ENCODE results near the gene DMKN. TPM values are rescaled to one million over a fixed set of nuclear protein-coding genes. Genes with fewer than 3 reads are reported as not detected.

Gene DMKN
- total RNA-seq, 1 donor from 2014 or later, result 3.1 TPM

Other genes starting within 250 kb of the DMKN start
- 110 TPM for gene USF2, start 244.7 kb downstream of the DMKN start, total RNA-seq
- gene HAMP, start 231.1 kb downstream of the DMKN start, total RNA-seq, result not detected
- not detected for gene MAG, start 221.5 kb downstream of the DMKN start, total RNA-seq
- gene CD22, start 184.5 kb downstream of the DMKN start, total RNA-seq, result 1.3 TPM
- gene FFAR1, start 165.7 kb downstream of the DMKN start, total RNA-seq, result not detected
- gene FFAR3, start 155.2 kb downstream of the DMKN start, total RNA-seq, result 1.4 TPM
- 0.87 TPM for gene GPR42, start 142.6 kb downstream of the DMKN start, total RNA-seq
- gene FFAR2, start 65.4 kb downstream of the DMKN start, total RNA-seq, result 2.4 TPM
- gene KRTDAP, start 23.2 kb downstream of the DMKN start, total RNA-seq, result not detected
- gene SBSN, start 14.7 kb upstream of the DMKN start, total RNA-seq, result not detected
- not detected for gene GAPDHS, start 19.8 kb upstream of the DMKN start, total RNA-seq
- 86.8 TPM for gene TMEM147, start 32.0 kb upstream of the DMKN start, total RNA-seq
- gene ATP4A, start 50.0 kb upstream of the DMKN start, total RNA-seq, result not detected
- gene PMIS2, start 72.5 kb upstream of the DMKN start, total RNA-seq, result not detected
- gene HAUS5, start 99.1 kb upstream of the DMKN start, total RNA-seq, result 6.4 TPM
- gene RBM42, start 115.4 kb upstream of the DMKN start, total RNA-seq, result 63.9 TPM
- gene ETV2, start 128.1 kb upstream of the DMKN start, total RNA-seq, result 0.74 TPM
- 362 TPM for gene COX6B1, start 134.7 kb upstream of the DMKN start, total RNA-seq
- gene UPK1A, start 152.9 kb upstream of the DMKN start, total RNA-seq, result 0.45 TPM
- gene ZBTB32, start 190.9 kb upstream of the DMKN start, total RNA-seq, result not detected
- 33.5 TPM for gene KMT2B, start 204.4 kb upstream of the DMKN start, total RNA-seq
- 10.8 TPM for gene IGFLR1, start 228.8 kb upstream of the DMKN start, total RNA-seq
- 12.8 TPM for gene U2AF1L4, start 231.8 kb upstream of the DMKN start, total RNA-seq
- gene PSENEN, start 232.0 kb upstream of the DMKN start, total RNA-seq, result 66.8 TPM
- 12.9 TPM for gene LIN37, start 234.9 kb upstream of the DMKN start, total RNA-seq
- 506 TPM for gene HSPB6, start 243.4 kb upstream of the DMKN start, total RNA-seq
- gene PROSER3, start 244.5 kb upstream of the DMKN start, total RNA-seq, result 16.6 TPM

Data from mesenteric fat pad (tissue), 1 donor.